Right atrium auricular region (tissue), 2 donors: Measurements from ENCODE around the gene FKBP5. TPM values are rescaled to one million over a fixed set of nuclear protein-coding genes. Genes with fewer than 3 reads are reported as not detected.

Experiments used
- DNase-seq: peaks from one replicate; pipeline ENCODE4 v3.0.0-alpha.2; 2019; ENCODE audit warnings: low spot score
- H3K27ac ChIP-seq, 2 donors: fragments of 200-600 bp; sonication (generic); 1 replicate in 1 of 2; 2 replicates in 1 of 2; pipeline ENCODE4 v1.5.1; 2016 to 2019
- H3K27me3 ChIP-seq, 2 donors: fragments of 200-600 bp; sonication (generic); one replicate each; pipeline versions ENCODE4 v1.5.1 to v1.6.0; 2017 to 2019
- H3K36me3 ChIP-seq: fragments of 200-600 bp; sonication (generic); one replicate; pipeline ENCODE4 v1.5.1; 2016
- H3K4me1 ChIP-seq, 2 donors: fragments of 200-600 bp; sonication (generic); one replicate each; pipeline versions ENCODE4 v1.5.1 to v1.6.0; 2017 to 2019
- H3K4me3 ChIP-seq, 2 donors: fragments of 200-600 bp; sonication (generic); 1 replicate in 1 of 2; 2 replicates in 1 of 2; pipeline ENCODE4 v1.5.1; 2017 to 2019; ENCODE audit warnings: mild to moderate bottlenecking in 1 of 2, moderate library complexity in 1 of 2
- H3K9me3 ChIP-seq, 2 donors: fragments of 200-600 bp; sonication (generic); one replicate each; pipeline ENCODE4 v1.5.1; 2019
- total RNA-seq, 2 donors: library from RNA; depleted of rRNA; stranded (reverse); fragments of >200 nt; gene quantifications; one replicate each; pipeline ENCODE4 v1.1.0, GENCODE V29; 2016
- TF ChIP-seq, protein P1 (sequence below), 2 donors: fragments of 200-600 bp; sonication (generic); IDR thresholded peaks; one replicate each; pipeline ENCODE4 v1.5.1; 2019; ENCODE audit warnings: antibody characterized with exemption in 2 of 2

FKBP5 gene
- total RNA-seq, 2 donors from 2014 or later = 135 TPM

DNA sequence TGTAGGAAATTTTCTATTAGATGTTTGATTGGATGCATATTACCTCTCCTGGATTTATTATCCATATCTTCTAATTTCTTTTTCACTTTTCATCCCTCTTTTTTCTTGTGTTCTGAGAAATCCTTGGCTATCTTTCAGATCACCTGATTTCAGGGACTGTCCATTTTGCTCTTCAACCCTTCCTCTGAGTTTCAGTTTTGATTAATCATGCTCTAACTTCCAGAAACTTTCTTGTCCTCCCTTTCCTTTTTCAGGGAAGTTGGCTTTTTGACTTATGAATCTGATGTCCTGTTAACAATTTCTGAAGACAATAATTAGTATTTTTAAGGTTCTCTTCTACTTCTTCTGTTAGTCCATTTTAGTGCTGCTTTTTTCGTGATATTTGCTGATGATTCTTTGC is 79.1 kb downstream of the FKBP5 start:
- no peak for DNase-seq
- Histone ChIP-seq H3K4me3 (no peak overlapping the region), H3K4me1 (peaks cover 0 to 22% of the 10 kb centered on the region in 2 donors), H3K36me3 (peaks cover 79% of the 10 kb centered on the region), H3K27me3 (no peaks in the 10 kb centered on the region), H3K9me3 (no peaks in the 10 kb centered on the region), H3K27ac (peak overlapping the region in 1 of 2 donors; percentile 19)
- TF ChIP-seq, protein P1, sequence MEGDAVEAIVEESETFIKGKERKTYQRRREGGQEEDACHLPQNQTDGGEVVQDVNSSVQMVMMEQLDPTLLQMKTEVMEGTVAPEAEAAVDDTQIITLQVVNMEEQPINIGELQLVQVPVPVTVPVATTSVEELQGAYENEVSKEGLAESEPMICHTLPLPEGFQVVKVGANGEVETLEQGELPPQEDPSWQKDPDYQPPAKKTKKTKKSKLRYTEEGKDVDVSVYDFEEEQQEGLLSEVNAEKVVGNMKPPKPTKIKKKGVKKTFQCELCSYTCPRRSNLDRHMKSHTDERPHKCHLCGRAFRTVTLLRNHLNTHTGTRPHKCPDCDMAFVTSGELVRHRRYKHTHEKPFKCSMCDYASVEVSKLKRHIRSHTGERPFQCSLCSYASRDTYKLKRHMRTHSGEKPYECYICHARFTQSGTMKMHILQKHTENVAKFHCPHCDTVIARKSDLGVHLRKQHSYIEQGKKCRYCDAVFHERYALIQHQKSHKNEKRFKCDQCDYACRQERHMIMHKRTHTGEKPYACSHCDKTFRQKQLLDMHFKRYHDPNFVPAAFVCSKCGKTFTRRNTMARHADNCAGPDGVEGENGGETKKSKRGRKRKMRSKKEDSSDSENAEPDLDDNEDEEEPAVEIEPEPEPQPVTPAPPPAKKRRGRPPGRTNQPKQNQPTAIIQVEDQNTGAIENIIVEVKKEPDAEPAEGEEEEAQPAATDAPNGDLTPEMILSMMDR (IDR thresholded peaks at IDR 0.05) = no peak

DNA sequence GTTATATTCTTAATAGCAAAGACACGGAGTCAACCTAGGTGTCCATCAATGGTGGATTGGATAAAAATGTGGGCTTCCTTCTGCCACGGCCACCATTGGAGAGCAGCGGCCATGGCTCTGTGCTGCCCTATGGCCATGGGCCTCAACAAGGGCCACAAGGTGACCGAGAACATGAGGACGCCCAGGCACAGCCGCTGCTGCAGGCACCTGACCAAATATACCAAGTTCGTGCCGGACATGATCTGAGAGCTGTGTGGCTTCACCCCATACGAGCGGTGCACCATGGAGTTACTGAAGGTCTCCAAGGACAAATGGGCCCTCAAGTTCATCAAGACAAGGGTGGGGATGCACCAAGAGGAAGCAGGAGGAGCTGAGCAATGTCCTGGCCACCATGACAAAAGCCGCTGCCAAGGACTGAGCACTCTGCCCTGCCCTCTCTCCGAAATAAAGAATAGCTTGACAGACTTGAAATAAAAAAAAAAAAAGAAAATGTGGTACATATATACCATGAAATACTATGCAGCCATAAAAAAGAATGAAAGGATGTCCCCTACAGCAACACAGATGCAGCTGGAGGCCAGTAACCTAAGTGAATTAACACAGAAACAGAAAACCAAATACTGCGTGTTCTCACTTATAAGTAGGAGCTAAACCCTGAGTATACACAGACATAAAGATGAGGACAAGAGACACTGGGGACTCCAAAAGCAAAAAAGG is 81.0 kb downstream of the FKBP5 start:
- TF ChIP-seq, protein P1 (IDR thresholded peaks at IDR 0.05) = no peak
- Histone ChIP-seq H3K9me3 (no peaks in the 10 kb centered on the region), H3K4me3 (no peak overlapping the region), H3K4me1 (peaks cover 0 to 36% of the 10 kb centered on the region in 2 donors), H3K36me3 (peaks cover 60% of the 10 kb centered on the region), H3K27ac (no peak overlapping the region), H3K27me3 (no peaks in the 10 kb centered on the region)
- no peak for DNase-seq

DNA sequence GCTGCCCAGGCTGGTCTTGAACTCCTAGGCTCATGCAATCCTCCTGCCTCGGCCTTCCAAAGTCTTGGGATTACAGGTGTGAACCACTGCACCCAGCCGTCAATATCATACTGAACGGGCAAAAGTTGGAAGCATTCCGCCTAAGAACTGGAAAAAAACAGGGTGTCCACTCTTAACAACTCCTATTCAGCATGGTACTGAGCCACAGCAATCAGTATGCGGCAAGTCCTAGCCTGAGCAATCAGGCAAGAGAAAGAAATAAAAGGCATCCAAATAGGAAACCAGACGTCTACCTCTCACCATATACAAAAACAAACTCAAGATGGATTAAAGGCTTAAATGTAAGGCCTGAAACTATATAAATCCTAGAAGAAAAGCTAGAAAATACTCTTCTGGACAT is 83.1 kb downstream of the FKBP5 start:
- Histone ChIP-seq H3K27me3 (no peaks in the 10 kb centered on the region), H3K4me1 (peaks cover 0 to 45% of the 10 kb centered on the region in 2 donors), H3K36me3 (peaks cover 48% of the 10 kb centered on the region), H3K27ac (peak overlapping the region in 1 of 2 donors; percentile 20), H3K4me3 (no peak overlapping the region), H3K9me3 (no peaks in the 10 kb centered on the region)
- no peak for DNase-seq
- TF ChIP-seq, protein P1 (IDR thresholded peaks at IDR 0.05) = no peak

DNA sequence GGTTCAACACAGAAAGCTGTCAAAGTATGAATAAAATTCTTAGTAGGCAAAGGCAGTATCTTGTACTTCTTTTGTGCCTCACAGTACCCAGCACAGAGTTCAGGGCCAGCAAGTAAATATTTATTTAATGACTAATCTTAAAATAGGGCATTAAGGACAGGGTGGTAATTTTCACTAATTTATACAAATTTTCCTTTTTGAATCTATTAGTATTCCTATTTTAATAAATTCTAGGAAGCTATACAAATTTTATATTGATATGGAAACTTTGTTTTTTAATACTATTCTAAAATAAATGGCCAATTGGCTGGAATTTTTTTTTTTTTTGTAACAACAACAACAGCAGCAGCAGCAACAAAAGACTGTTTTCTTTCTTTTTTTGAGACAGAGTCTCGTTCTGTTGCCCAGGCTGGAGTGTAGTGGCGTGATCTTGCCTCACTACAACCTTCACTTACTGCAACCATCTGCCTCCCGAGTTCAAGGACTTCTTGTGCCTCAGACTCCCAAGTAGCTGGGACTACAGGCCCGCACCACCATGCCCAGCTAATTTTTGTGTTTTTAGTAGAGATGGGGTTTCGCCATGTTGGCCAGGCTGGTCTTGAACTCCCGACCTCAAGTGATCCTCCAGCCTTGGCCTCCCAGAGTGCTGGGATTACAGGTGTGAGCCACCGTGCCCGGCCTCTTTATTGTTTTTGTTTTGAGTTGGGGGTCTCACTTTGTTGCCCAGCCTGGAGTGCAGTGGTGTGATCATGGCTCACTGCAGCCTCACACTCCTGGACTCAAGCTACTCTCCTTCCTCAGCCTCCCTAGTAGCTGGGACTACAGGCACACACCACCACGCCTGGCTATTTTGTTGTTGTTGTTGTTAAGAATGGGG is 85.2 kb downstream of the FKBP5 start:
- Histone ChIP-seq H3K9me3 (no peaks in the 10 kb centered on the region), H3K4me3 (no peak overlapping the region), H3K4me1 (peaks cover 0 to 61% of the 10 kb centered on the region in 2 donors), H3K27ac (peak overlapping the region; percentile 96 to 98), H3K27me3 (no peaks in the 10 kb centered on the region), H3K36me3 (peaks cover 41% of the 10 kb centered on the region)
- TF ChIP-seq, protein P1 (IDR thresholded peaks at IDR 0.05) = no peak
- DNase-seq = no peak

DNA sequence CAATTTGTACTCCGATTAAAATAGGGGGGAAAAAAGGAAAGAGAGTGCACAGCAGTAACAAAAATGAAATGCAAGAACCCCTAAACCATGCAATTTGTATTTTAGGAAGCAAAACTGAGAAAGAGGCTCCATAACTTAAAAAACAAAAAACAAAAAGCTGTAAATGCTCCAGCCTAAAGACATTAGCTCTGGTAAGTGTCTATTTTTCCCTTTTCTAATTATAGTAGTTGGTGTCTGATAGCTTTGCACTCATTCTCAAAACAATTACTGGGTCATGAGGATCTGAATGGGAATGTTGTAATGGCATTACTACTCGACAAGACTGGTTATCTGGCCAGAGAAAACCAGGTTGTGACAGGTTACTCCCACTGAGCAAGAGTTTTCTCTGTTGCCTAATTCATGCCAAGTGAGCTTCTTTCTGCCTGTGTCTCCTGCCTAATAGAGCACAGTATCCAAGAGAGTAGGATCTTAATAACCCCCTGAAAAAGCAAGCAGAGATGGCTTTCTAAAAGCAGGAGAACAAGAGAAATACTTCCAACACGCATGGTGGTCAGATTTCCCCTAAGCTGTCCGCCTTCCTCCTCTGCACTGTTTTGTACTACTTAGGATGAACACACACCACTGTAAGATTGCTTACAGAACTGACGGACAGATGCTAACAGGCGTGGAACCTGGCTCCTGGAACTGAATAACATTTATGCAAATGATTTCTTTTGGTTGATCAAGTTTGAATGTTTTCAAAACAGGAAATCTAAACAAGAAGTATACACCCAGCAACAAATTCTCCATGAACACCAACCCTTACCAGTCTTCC is 86.4 kb downstream of the FKBP5 start:
- Histone ChIP-seq H3K27me3 (no peaks in the 10 kb centered on the region), H3K4me1 (peaks cover 0 to 67% of the 10 kb centered on the region in 2 donors), H3K27ac (peak overlapping the region; percentile 96 to 98), H3K4me3 (no peak overlapping the region), H3K9me3 (no peaks in the 10 kb centered on the region), H3K36me3 (peaks cover 32% of the 10 kb centered on the region)
- DNase-seq = no peak
- TF ChIP-seq, protein P1 (IDR thresholded peaks at IDR 0.05) = no peak
